ENCODE data around the gene ABLIM2. TPM values are rescaled to one million over a fixed set of nuclear protein-coding genes. Genes with fewer than 3 reads are reported as not detected.

ABLIM2 gene
- total and polyA plus RNA-seq, 7 experiments from 2014 or later: 0.22 to 5.8 (median 3.1) TPM

- CTCF ChIA-PET: no interaction called here
- no peak overlapping the region for H3K4me3 ChIP-seq (ENCODE audit: low read length)
- intact Hi-C loops (cut with micrococcal nuclease): no loop called here
- DNase-seq: no peak
- Mint-ChIP-seq H3K27me3 (peaks cover 0 to 15% (median 0%) of the 10 kb centered on the region in 5 donors), H3K4me1 (peaks cover 0 to 6% (median 0%) of the 10 kb centered on the region in 7 donors), H3K4me3 (no peak overlapping the region), H3K36me3 (peaks cover 0 to 18% (median 12%) of the 10 kb centered on the region in 5 donors), H3K27ac (no peak overlapping the region), H3K9me3 (peaks cover 0 to 8% (median under 1%) of the 10 kb centered on the region in 11 donors)
- H3K9me3 ChIP-seq (ENCODE audit: control insufficient read depth in 2 of 3, low read length in 3 of 3): peaks cover 0 to 9% (median 0%) of the 10 kb centered on the region in 3 experiments
- ATAC-seq: no peak
- no peak overlapping the region for H3K27ac ChIP-seq (ENCODE audit: low read depth, low read length)
- POLR2A ChIA-PET: no interaction called here
- no peaks in the 10 kb centered on the region for H3K36me3 ChIP-seq (ENCODE audit: control insufficient read depth in 2 of 3, insufficient read depth in 3 of 3, low read length in 3 of 3)
- no peaks in the 10 kb centered on the region for H3K27me3 ChIP-seq (ENCODE audit: control insufficient read depth in 2 of 2, insufficient read depth in 2 of 2, low read length in 2 of 2)
- H3K4me1 ChIP-seq (ENCODE audit: control insufficient read depth in 2 of 2, insufficient read depth in 2 of 2, low read length in 2 of 2): peaks cover 0 to 3% of the 10 kb centered on the region in 2 donors
These were observed 108.4 kb downstream of the ABLIM2 start for GRCh38 chr4:8050180-8050554.

- intact Hi-C loops (cut with micrococcal nuclease): no loop called here
- Histone ChIP-seq H3K27ac (ENCODE audit: low read depth, low read length) (no peak overlapping the region), H3K36me3 (ENCODE audit: control insufficient read depth in 2 of 3, insufficient read depth in 3 of 3, low read length in 3 of 3) (no peaks in the 10 kb centered on the region), H3K9me3 (ENCODE audit: control insufficient read depth in 2 of 3, low read length in 3 of 3) (no peaks in the 10 kb centered on the region), H3K4me3 (ENCODE audit: low read length) (no peak overlapping the region), H3K4me1 (ENCODE audit: control insufficient read depth in 2 of 2, insufficient read depth in 2 of 2, low read length in 2 of 2) (peaks cover 0 to 3% of the 10 kb centered on the region in 2 donors), H3K27me3 (ENCODE audit: control insufficient read depth in 2 of 2, insufficient read depth in 2 of 2, low read length in 2 of 2) (no peaks in the 10 kb centered on the region)
- H3K27me3 Mint-ChIP-seq: peaks cover 0 to 23% (median 0%) of the 10 kb centered on the region in 5 donors
- H3K4me3 Mint-ChIP-seq: no peak overlapping the region
- ChIA-PET POLR2A (no interaction called here), CTCF (interaction anchor here (0.5 kb wide), 1 partner anchor 859 kb away, joined by 3 read pairs; no protein-coding TSS in a partner anchor)
- H3K9me3 Mint-ChIP-seq: no peaks in the 10 kb centered on the region
- H3K27ac Mint-ChIP-seq: no peak overlapping the region
- ATAC-seq (no peak), DNase-seq (no peak)
- H3K4me1 Mint-ChIP-seq: peaks cover 0 to 6% (median 0%) of the 10 kb centered on the region in 7 donors
- H3K36me3 Mint-ChIP-seq: peaks cover 0 to 12% (median 8%) of the 10 kb centered on the region in 5 donors
These were observed 109.5 kb downstream of the ABLIM2 start for GRCh38 chr4:8048856-8049676.

GRCh38 chr4:8047837-8048678 lies 110.6 kb downstream of the ABLIM2 start:
- Histone ChIP-seq H3K27me3 (ENCODE audit: control insufficient read depth in 2 of 2, insufficient read depth in 2 of 2, low read length in 2 of 2) (no peaks in the 10 kb centered on the region), H3K27ac (ENCODE audit: low read depth, low read length) (no peak overlapping the region), H3K4me1 (ENCODE audit: control insufficient read depth in 2 of 2, insufficient read depth in 2 of 2, low read length in 2 of 2) (peaks cover 0 to 3% of the 10 kb centered on the region in 2 donors), H3K4me3 (ENCODE audit: low read length) (no peak overlapping the region), H3K9me3 (ENCODE audit: control insufficient read depth in 2 of 3, low read length in 3 of 3) (no peaks in the 10 kb centered on the region), H3K36me3 (ENCODE audit: control insufficient read depth in 2 of 3, insufficient read depth in 3 of 3, low read length in 3 of 3) (no peaks in the 10 kb centered on the region)
- POLR2A ChIA-PET: no interaction called here
- Mint-ChIP-seq H3K27ac (no peak overlapping the region), H3K4me3 (no peak overlapping the region), H3K9me3 (no peaks in the 10 kb centered on the region), H3K27me3 (peaks cover 0 to 23% (median 0%) of the 10 kb centered on the region in 5 donors), H3K36me3 (peaks cover 0 to 9% (median 1%) of the 10 kb centered on the region in 5 donors), H3K4me1 (peaks cover 0 to 6% (median 0%) of the 10 kb centered on the region in 7 donors)
- intact Hi-C loops (cut with micrococcal nuclease): no loop called here
- ATAC-seq (no peak), DNase-seq (no peak)
- CTCF ChIA-PET: no interaction called here

- peaks cover 0 to 23% (median 0%) of the 10 kb centered on the region in 5 donors for H3K27me3 Mint-ChIP-seq
- intact Hi-C loops (cut with micrococcal nuclease): no loop called here
- H3K27ac ChIP-seq (ENCODE audit: low read depth, low read length): no peak overlapping the region
- no peaks in the 10 kb centered on the region for H3K27me3 ChIP-seq (ENCODE audit: control insufficient read depth in 2 of 2, insufficient read depth in 2 of 2, low read length in 2 of 2)
- peaks cover 0 to 15% (median 0%) of the 10 kb centered on the region in 5 donors for H3K36me3 Mint-ChIP-seq
- DNase-seq: no peak
- H3K9me3 ChIP-seq (ENCODE audit: control insufficient read depth in 2 of 3, low read length in 3 of 3): no peaks in the 10 kb centered on the region
- no peaks in the 10 kb centered on the region for H3K9me3 Mint-ChIP-seq
- ChIA-PET POLR2A (no interaction called here), CTCF (no interaction called here)
- no peak overlapping the region for H3K27ac Mint-ChIP-seq
- no peak overlapping the region for H3K4me3 Mint-ChIP-seq
- no peak overlapping the region for H3K4me3 ChIP-seq (ENCODE audit: low read length)
- H3K36me3 ChIP-seq (ENCODE audit: control insufficient read depth in 2 of 3, insufficient read depth in 3 of 3, low read length in 3 of 3): no peaks in the 10 kb centered on the region
- peak; percentile 48 for ATAC-seq
- peaks cover 0 to 3% of the 10 kb centered on the region in 2 donors for H3K4me1 ChIP-seq (ENCODE audit: control insufficient read depth in 2 of 2, insufficient read depth in 2 of 2, low read length in 2 of 2)
- H3K4me1 Mint-ChIP-seq: peaks cover 0 to 6% (median 0%) of the 10 kb centered on the region in 7 donors
These were observed 111.6 kb downstream of the ABLIM2 start for GRCh38 chr4:8046925-8047541.

GRCh38 chr4:8045909-8046308 lies 112.7 kb downstream of the ABLIM2 start:
- peaks cover 0 to 23% (median 0%) of the 10 kb centered on the region in 5 donors for H3K27me3 Mint-ChIP-seq
- H3K27ac Mint-ChIP-seq: no peak overlapping the region
- Histone ChIP-seq H3K4me1 (ENCODE audit: control insufficient read depth in 2 of 2, insufficient read depth in 2 of 2, low read length in 2 of 2) (peaks cover 0 to 3% of the 10 kb centered on the region in 2 donors), H3K36me3 (ENCODE audit: control insufficient read depth in 2 of 3, insufficient read depth in 3 of 3, low read length in 3 of 3) (no peaks in the 10 kb centered on the region), H3K27ac (ENCODE audit: low read depth, low read length) (no peak overlapping the region), H3K4me3 (ENCODE audit: low read length) (no peak overlapping the region), H3K9me3 (ENCODE audit: control insufficient read depth in 2 of 3, low read length in 3 of 3) (no peaks in the 10 kb centered on the region), H3K27me3 (ENCODE audit: control insufficient read depth in 2 of 2, insufficient read depth in 2 of 2, low read length in 2 of 2) (no peaks in the 10 kb centered on the region)
- peaks cover 0 to 6% (median 0%) of the 10 kb centered on the region in 7 donors for H3K4me1 Mint-ChIP-seq
- ChIA-PET CTCF (no interaction called here), POLR2A (no interaction called here)
- no peak for DNase-seq
- H3K36me3 Mint-ChIP-seq: peaks cover 0 to 15% (median 0%) of the 10 kb centered on the region in 5 donors
- no peaks in the 10 kb centered on the region for H3K9me3 Mint-ChIP-seq
- ATAC-seq: no peak
- intact Hi-C loops (cut with micrococcal nuclease): no loop called here
- H3K4me3 Mint-ChIP-seq: no peak overlapping the region

- DNase-seq: no peak
- Histone ChIP-seq H3K27ac (ENCODE audit: low read depth, low read length) (no peak overlapping the region), H3K9me3 (ENCODE audit: control insufficient read depth in 2 of 3, low read length in 3 of 3) (no peaks in the 10 kb centered on the region), H3K36me3 (ENCODE audit: control insufficient read depth in 2 of 3, insufficient read depth in 3 of 3, low read length in 3 of 3) (no peaks in the 10 kb centered on the region), H3K27me3 (ENCODE audit: control insufficient read depth in 2 of 2, insufficient read depth in 2 of 2, low read length in 2 of 2) (no peaks in the 10 kb centered on the region), H3K4me3 (ENCODE audit: low read length) (no peak overlapping the region), H3K4me1 (ENCODE audit: control insufficient read depth in 2 of 2, insufficient read depth in 2 of 2, low read length in 2 of 2) (peaks cover 0 to 3% of the 10 kb centered on the region in 2 donors)
- Mint-ChIP-seq H3K4me3 (no peak overlapping the region), H3K27me3 (peaks cover 0 to 16% (median 0%) of the 10 kb centered on the region in 5 donors), H3K4me1 (peaks cover 0 to 6% (median 0%) of the 10 kb centered on the region in 7 donors), H3K27ac (no peak overlapping the region), H3K36me3 (peaks cover 0 to 11% (median 0%) of the 10 kb centered on the region in 5 donors), H3K9me3 (no peaks in the 10 kb centered on the region)
- intact Hi-C loops (cut with micrococcal nuclease): no loop called here
- CTCF ChIA-PET: no interaction called here
- no peak for ATAC-seq
- POLR2A ChIA-PET: no interaction called here
These were observed 113.9 kb downstream of the ABLIM2 start for GRCh38 chr4:8044699-8045098.
